Measurements from ENCODE around the gene POLR2J3. TPM values are rescaled to one million over a fixed set of nuclear protein-coding genes. Genes with fewer than 3 reads are reported as not detected.
"Not testable (repeated sequence)": the region's sequence is repeated elsewhere in the genome, so short reads cannot be mapped to it uniquely, and the experiment has no call there.

The POLR2J3 gene
- total and polyA plus RNA-seq, 2 of the 8 experiments (the other 6 are each of a cell fraction or from before 2014, with no cell fraction given): 18.7 to 24.6 TPM

DNA sequence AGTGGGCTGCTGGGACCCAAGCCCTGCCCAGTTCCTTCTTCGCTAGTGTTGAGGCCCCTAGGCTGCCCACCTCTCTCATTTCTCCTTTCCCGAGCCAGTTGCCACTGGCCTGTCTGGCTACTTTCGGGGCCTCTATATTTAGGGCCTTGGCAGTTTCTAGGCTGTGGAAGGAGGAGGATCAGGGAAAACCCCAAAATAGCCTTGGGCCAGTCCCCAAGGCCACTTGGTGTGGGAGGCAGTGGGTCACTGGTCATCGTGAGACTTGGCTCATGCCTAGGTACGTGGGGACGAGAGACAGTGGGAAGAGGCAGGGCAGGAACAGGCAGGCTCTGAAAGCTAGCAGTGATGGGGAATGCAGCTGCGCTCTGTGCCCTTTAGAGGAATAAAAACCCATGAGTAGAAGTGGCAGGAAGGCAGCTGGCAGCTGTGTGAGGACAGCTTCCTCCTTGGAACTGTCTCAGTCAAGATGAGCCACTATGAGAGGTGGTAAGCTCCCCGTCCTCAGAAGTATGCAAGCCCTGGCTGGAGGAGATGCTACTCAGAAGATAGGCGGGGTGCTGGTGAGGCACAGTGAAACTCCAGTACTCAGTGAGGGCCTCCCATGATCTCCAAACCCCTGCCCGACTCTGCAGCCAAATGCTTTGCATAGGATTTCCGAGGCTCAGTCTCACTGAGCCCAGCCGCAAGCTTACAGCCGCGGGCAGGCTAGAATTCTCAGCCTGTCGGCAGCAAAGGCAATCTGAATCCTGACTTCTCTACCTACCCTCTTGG lies 41.4 kb upstream of the POLR2J3 start:
- H2BK15ac ChIP-seq (ENCODE audit: low read length); H4K91ac ChIP-seq (replicated peaks; ENCODE audit: insufficient read length, low read length); H3K79me1 ChIP-seq (ENCODE audit: low read depth, low read length); H3K23me2 ChIP-seq (ENCODE audit: low read depth, low read length); H2AK5ac ChIP-seq (ENCODE audit: low read depth, low read length); FAIRE-seq; POLR2A ChIA-PET (ENCODE audit: partially characterized antibody); H3K9me3 ChIP-seq (ENCODE audit: insufficient read depth in 2 of 2, low read depth in 1 of 2, low read length in 1 of 2); H4K8ac ChIP-seq (ENCODE audit: extremely low read depth, insufficient read depth, low read length); H3K56ac ChIP-seq (replicated peaks; ENCODE audit: insufficient read length, low read depth, low read length); H3K4ac ChIP-seq (replicated peaks; ENCODE audit: insufficient read length, low read depth, low read length); CTCF ChIA-PET (ENCODE audit: partially characterized antibody); H3K23ac ChIP-seq (ENCODE audit: insufficient read length); H3K18ac ChIP-seq (ENCODE audit: extremely low read depth, low read length); H3K9ac ChIP-seq (replicated peaks in 1 of 4; ENCODE audit: extremely low read depth in 1 of 4, low read depth in 3 of 4, low read length in 3 of 4); H2BK20ac ChIP-seq (ENCODE audit: low read length); H3K27me3 ChIP-seq (replicated peaks in 1 of 4; ENCODE audit: control insufficient read depth in 3 of 4, extremely low read depth in 1 of 4, insufficient read depth in 3 of 4, low read length in 3 of 4); H2AFZ ChIP-seq (ENCODE audit: low read length); H4K20me1 ChIP-seq (replicated peaks in 1 of 2; ENCODE audit: control insufficient read depth in 1 of 2, insufficient read depth in 2 of 2, low read length in 2 of 2); H4K5ac ChIP-seq (ENCODE audit: insufficient read length, low read depth, low read length); H3K4me3 ChIP-seq (ENCODE audit: extremely low read depth in 1 of 4, insufficient read depth in 2 of 4, low read depth in 3 of 4, low read length in 4 of 4); H2BK120ac ChIP-seq (replicated peaks; ENCODE audit: low read depth, low read length); H3K79me2 ChIP-seq (ENCODE audit: control insufficient read depth in 1 of 2, insufficient read depth in 2 of 2, low read length in 2 of 2); H3K36me3 ChIP-seq (ENCODE audit: control insufficient read depth in 2 of 4, insufficient read depth in 4 of 4, low read length in 3 of 4); H2BK5ac ChIP-seq (ENCODE audit: low read depth, low read length); H3K27ac ChIP-seq (ENCODE audit: low read depth, low read length); H2BK12ac ChIP-seq (ENCODE audit: low read depth, low read length); H3K4me1 ChIP-seq (replicated peaks in 1 of 4; ENCODE audit: control insufficient read depth in 3 of 4, insufficient read depth in 4 of 4, low read length in 3 of 4); H3K4me2 ChIP-seq (ENCODE audit: insufficient read depth in 1 of 2, low read depth in 2 of 2, low read length in 2 of 2); H3K14ac ChIP-seq (ENCODE audit: insufficient read length): not testable (repeated sequence)
- DNase-seq (ENCODE audit: low read depth in 1 of 2, low spot score in 2 of 2): peak in 1 of 2 experiments; percentile 51
- WGBS, 2 experiments (ENCODE audit: extremely low coverage in 1 of 2, insufficient coverage in 1 of 2, insufficient read length in 1 of 2, insufficient replicate concordance in 2 of 2, low coverage in 1 of 2, low lambda C conversion rate in 2 of 2, missing lambda C conversion rate in 1 of 2): 100% methylated on average over 2 of the region's 15 CpGs; no CpG with 5 or more reads in 1 of the 2 experiments
